ENCODE measurements around the gene TGIF2. TPM values are rescaled to one million over a fixed set of nuclear protein-coding genes. Genes with fewer than 3 reads are reported as not detected.

The TGIF2 gene
- total and polyA plus RNA-seq, 2 of the 13 experiments (the other 11 are each of a cell fraction or from before 2014, with no cell fraction given): 41.3 to 53.9 TPM

- no peak; the same call in 1 of the 2 replicates for TF ChIP-seq ARID2 (CRISPR knock-in tag; IDR thresholded peaks at IDR 0.05; ENCODE audit: borderline replicate concordance)
- TF ChIP-seq ZNF367 (CRISPR knock-in tag; IDR thresholded peaks at IDR 0.05; ENCODE audit: borderline replicate concordance): no peak; the same call in 1 of the 2 replicates
- TF ChIP-seq HDAC6 (IDR thresholded peaks at IDR 0.05; ENCODE audit: low read depth, low read length): no peak
- TF ChIP-seq ZNF230 (CRISPR knock-in tag; IDR thresholded peaks at IDR 0.05): no peak
- TF ChIP-seq ZNF619 (CRISPR knock-in tag; IDR thresholded peaks at IDR 0.05): peak; percentile 99
- peak; percentile 98 for TF ChIP-seq HDAC2 (CRISPR knock-in tag; IDR thresholded peaks at IDR 0.05)
- TF ChIP-seq ZBTB20 (CRISPR knock-in tag; IDR thresholded peaks at IDR 0.05; ENCODE audit: borderline replicate concordance, low read depth): peak; percentile 86
- TF ChIP-seq ZHX2 (IDR thresholded peaks at IDR 0.05; ENCODE audit: low read depth): peak; percentile 96
- TF ChIP-seq ZHX2 (CRISPR knock-in tag; IDR thresholded peaks at IDR 0.05; ENCODE audit: borderline replicate concordance): peak; percentile 74
- peak; percentile 8; the same call in 1 of the 2 replicates for TF ChIP-seq PAX8 (CRISPR knock-in tag; IDR thresholded peaks at IDR 0.05; ENCODE audit: borderline replicate concordance)
- peak; percentile 95 for TF ChIP-seq SP4 (CRISPR knock-in tag; IDR thresholded peaks at IDR 0.05)
- TF ChIP-seq ZSCAN21 (CRISPR knock-in tag; IDR thresholded peaks at IDR 0.05; ENCODE audit: borderline replicate concordance): no peak; the same call in 1 of the 2 replicates
- peak; percentile 78; the same call in 1 of the 2 replicates for TF ChIP-seq ARNTL (CRISPR knock-in tag; IDR thresholded peaks at IDR 0.05)
- peak; percentile 72; the same call in 1 of the 2 replicates for TF ChIP-seq RERE (CRISPR knock-in tag; IDR thresholded peaks at IDR 0.05; ENCODE audit: low read depth)
- no peak for TF ChIP-seq GRHL1 (CRISPR knock-in tag; conservative IDR thresholded peaks at IDR 0.05)
Observed at GRCh38 chr20:36605399-36606157, 32.2 kb downstream of the TGIF2 start, which contains the start of gene RAB5IF (continued).
